ENCODE results near the gene SLC5A6. TPM values are rescaled to one million over a fixed set of nuclear protein-coding genes. Genes with fewer than 3 reads are reported as not detected.

SLC5A6 gene
- total RNA-seq, 1 experiment from 2014 or later = 122 TPM

DNA sequence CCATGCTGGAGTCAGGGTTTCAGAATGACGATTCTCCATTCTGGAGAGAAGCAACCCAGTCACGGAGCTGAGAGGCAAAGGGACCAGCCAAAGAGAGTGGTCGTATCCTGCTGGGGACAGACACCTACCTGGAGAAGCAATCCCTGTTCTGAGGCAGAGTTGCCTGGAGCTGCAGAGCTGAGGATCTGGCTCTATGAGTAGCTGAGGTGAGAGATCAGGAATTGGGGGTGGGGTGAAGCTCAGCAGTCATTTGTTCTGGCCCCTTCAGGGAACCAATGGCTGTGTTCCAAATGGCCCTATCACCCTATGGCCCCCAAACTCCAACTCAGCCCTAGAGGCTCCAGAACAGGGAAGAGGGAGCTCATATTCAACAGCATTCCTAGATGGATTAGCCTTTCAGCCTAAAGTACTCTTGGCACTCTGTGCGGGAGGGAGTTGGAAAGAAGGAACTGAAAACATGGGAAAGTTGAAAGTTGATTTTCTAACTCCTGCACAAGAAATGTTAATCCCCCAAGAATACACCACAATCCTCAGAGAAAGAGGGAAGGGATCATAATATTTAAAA, 3.5 kb downstream of the SLC5A6 start:
- Mint-ChIP-seq H3K27me3 (ENCODE audit: low read depth) (no peaks in the 10 kb centered on the region), H3K27ac (peak overlapping the region in 2 of 3 experiments; percentile 83 to 84; a peak in 2 of 7 replicates), H3K36me3 (ENCODE audit: insufficient read depth in 1 of 3, low read depth in 3 of 3) (peaks cover 42 to 69% (median 69%) of the 10 kb centered on the region in 3 experiments), H3K4me1 (peaks cover 29 to 32% of the 10 kb centered on the region in 2 experiments), H3K4me3 (no peak overlapping the region), H3K9me3 (no peaks in the 10 kb centered on the region)
- Histone ChIP-seq H2AFZ (ENCODE audit: low read length) (no peak overlapping the region), H4K91ac (ENCODE audit: insufficient read length, low read depth, low read length) (no peak overlapping the region), H3K9ac (ENCODE audit: extremely low read depth, insufficient read length, low read length) (no peak overlapping the region), H3K14ac (ENCODE audit: insufficient read depth, low read length) (no peak overlapping the region), H3K56ac (ENCODE audit: insufficient read length, low read depth, low read length) (no peak overlapping the region), H4K20me1 (ENCODE audit: control insufficient read depth, insufficient read depth, insufficient read length) (no peaks in the 10 kb centered on the region), H3K27me3 (ENCODE audit: insufficient read depth, low read length) (no peaks in the 10 kb centered on the region), H3K23me2 (ENCODE audit: insufficient read length, low read depth, low read length, poor library complexity, severe bottlenecking) (peaks cover 10% of the 10 kb centered on the region), H3K79me2 (ENCODE audit: insufficient read depth, low read length) (no peaks in the 10 kb centered on the region), H3K27ac (ENCODE audit: insufficient read length, low read depth, low read length) (no peak overlapping the region), H2BK120ac (ENCODE audit: low read depth, low read length, poor library complexity, severe bottlenecking) (no peak overlapping the region), H2BK15ac (ENCODE audit: low read depth, low read length) (no peak overlapping the region), H3K23ac (ENCODE audit: insufficient read length, low read depth, low read length) (no peak overlapping the region), H2BK12ac (ENCODE audit: insufficient read length, low read depth, low read length) (no peak overlapping the region), H3K4ac (ENCODE audit: low read depth, low read length) (no peak overlapping the region), H3K4me1 (ENCODE audit: insufficient read depth, low read length) (no peaks in the 10 kb centered on the region), H4K8ac (replicated peaks; ENCODE audit: insufficient read length, low read depth, low read length) (no peak overlapping the region), H3K9me3 (ENCODE audit: control insufficient read depth, low read depth, low read length) (no peaks in the 10 kb centered on the region), H3K18ac (ENCODE audit: insufficient read length, low read depth, low read length) (no peak overlapping the region), H2BK20ac (ENCODE audit: low read depth, low read length, poor library complexity, severe bottlenecking) (no peak overlapping the region), H3T11ph (ENCODE audit: low read length) (no peak overlapping the region), H3K79me1 (ENCODE audit: insufficient read depth, low read depth, low read length, poor library complexity, severe bottlenecking) (no peaks in the 10 kb centered on the region), H3K4me2 (ENCODE audit: insufficient read depth, insufficient read length, low read length) (no peak overlapping the region), H2AK5ac (ENCODE audit: insufficient read length, low read length) (no peak overlapping the region), H2BK5ac (ENCODE audit: insufficient read length, low read length) (no peak overlapping the region), H4K5ac (ENCODE audit: insufficient read length, low read depth, low read length) (no peak overlapping the region)
- TF ChIP-seq, protein P1, sequence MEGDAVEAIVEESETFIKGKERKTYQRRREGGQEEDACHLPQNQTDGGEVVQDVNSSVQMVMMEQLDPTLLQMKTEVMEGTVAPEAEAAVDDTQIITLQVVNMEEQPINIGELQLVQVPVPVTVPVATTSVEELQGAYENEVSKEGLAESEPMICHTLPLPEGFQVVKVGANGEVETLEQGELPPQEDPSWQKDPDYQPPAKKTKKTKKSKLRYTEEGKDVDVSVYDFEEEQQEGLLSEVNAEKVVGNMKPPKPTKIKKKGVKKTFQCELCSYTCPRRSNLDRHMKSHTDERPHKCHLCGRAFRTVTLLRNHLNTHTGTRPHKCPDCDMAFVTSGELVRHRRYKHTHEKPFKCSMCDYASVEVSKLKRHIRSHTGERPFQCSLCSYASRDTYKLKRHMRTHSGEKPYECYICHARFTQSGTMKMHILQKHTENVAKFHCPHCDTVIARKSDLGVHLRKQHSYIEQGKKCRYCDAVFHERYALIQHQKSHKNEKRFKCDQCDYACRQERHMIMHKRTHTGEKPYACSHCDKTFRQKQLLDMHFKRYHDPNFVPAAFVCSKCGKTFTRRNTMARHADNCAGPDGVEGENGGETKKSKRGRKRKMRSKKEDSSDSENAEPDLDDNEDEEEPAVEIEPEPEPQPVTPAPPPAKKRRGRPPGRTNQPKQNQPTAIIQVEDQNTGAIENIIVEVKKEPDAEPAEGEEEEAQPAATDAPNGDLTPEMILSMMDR (conservative IDR thresholded peaks at IDR 0.05) = no peak
- DNase-seq = no peak
- no CpG with 5 or more reads among the region's 4 CpGs for WGBS (ENCODE audit: extremely low coverage, insufficient read length, low lambda C conversion rate)
